ENCODE measurements around the gene CP. TPM values are rescaled to one million over a fixed set of nuclear protein-coding genes. Genes with fewer than 3 reads are reported as not detected.
A peak's percentile ranks its signal among the peaks of the same experiment; 100 is the strongest.

The CP gene
- total and polyA plus RNA-seq, 9 of the 15 experiments (the other 6 are each of a cell fraction or from before 2014, with no cell fraction given), result 0.30 to 0.75 TPM; not detected in 7

DNA sequence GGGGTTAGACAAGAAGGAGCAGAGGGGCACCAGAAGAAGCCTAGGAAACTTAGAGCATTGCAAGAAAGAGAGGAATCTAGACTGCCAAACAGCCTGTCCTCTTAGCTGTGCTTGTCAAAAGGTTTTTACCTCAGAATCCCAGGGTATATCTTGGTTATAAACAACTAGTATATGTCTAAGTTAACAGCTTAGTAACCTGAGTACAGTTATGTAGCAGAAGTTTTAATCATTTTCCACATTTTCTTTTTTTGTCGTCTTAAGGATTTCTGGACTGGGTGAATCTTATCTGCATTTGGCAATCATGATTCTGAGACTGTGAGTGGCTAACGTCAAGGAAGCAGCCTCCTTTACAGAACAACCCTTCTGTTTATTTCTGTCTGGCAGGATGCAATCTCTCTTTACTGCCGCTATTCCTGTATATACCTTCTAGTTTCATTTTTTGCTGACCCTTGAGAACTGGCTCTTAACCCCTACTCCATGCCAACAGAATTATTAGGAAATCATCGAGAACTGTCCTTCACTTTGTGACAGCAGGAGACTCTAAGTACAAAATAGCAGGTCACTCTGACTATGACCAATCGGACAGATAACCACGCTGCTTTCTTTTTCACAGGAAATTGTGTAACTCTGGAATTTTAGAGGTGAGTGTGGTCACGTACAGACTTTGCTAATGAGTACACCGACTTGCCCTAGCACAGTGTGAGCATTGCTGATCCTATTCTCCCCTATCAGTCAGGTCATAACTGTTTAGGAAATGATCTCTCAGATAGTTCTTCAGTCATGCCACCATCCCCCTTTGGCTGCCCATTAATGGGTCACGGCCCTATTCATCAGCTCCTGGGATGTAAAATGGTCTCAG lies 3.3 kb upstream of the CP start (continued):
- TF ChIP-seq, protein P1, sequence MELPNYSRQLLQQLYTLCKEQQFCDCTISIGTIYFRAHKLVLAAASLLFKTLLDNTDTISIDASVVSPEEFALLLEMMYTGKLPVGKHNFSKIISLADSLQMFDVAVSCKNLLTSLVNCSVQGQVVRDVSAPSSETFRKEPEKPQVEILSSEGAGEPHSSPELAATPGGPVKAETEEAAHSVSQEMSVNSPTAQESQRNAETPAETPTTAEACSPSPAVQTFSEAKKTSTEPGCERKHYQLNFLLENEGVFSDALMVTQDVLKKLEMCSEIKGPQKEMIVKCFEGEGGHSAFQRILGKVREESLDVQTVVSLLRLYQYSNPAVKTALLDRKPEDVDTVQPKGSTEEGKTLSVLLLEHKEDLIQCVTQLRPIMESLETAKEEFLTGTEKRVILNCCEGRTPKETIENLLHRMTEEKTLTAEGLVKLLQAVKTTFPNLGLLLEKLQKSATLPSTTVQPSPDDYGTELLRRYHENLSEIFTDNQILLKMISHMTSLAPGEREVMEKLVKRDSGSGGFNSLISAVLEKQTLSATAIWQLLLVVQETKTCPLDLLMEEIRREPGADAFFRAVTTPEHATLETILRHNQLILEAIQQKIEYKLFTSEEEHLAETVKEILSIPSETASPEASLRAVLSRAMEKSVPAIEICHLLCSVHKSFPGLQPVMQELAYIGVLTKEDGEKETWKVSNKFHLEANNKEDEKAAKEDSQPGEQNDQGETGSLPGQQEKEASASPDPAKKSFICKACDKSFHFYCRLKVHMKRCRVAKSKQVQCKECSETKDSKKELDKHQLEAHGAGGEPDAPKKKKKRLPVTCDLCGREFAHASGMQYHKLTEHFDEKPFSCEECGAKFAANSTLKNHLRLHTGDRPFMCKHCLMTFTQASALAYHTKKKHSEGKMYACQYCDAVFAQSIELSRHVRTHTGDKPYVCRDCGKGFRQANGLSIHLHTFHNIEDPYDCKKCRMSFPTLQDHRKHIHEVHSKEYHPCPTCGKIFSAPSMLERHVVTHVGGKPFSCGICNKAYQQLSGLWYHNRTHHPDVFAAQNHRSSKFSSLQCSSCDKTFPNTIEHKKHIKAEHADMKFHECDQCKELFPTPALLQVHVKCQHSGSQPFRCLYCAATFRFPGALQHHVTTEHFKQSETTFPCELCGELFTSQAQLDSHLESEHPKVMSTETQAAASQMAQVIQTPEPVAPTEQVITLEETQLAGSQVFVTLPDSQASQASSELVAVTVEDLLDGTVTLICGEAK (IDR thresholded peaks at IDR 0.05), result no peak
- TF ChIP-seq, protein P1 (CRISPR knock-in tag; IDR thresholded peaks at IDR 0.05), result no peak
- TF ChIP-seq KAT8 (IDR thresholded peaks at IDR 0.05; ENCODE audit: low read depth) (no peak), ARNT (IDR thresholded peaks at IDR 0.05) (no peak), LEF1 (IDR thresholded peaks at IDR 0.05) (no peak), PHF8 (IDR thresholded peaks at IDR 0.05; ENCODE audit: borderline replicate concordance, low read length) (no peak; the same call in 1 of the 2 replicates), CEBPG (CRISPR knock-in tag; IDR thresholded peaks at IDR 0.05) (peak; percentile 70), CEBPG (tag; conservative IDR thresholded peaks at IDR 0.05 in 1 of 2, IDR thresholded peaks at IDR 0.05 in 1 of 2) (peak; percentile 88 to 93), BMI1 (IDR thresholded peaks at IDR 0.05; ENCODE audit: low read length) (no peak), SMARCC2 (IDR thresholded peaks at IDR 0.05; ENCODE audit: low read depth) (no peak)
